Measurements from ENCODE around the gene HELLS.

DNA sequence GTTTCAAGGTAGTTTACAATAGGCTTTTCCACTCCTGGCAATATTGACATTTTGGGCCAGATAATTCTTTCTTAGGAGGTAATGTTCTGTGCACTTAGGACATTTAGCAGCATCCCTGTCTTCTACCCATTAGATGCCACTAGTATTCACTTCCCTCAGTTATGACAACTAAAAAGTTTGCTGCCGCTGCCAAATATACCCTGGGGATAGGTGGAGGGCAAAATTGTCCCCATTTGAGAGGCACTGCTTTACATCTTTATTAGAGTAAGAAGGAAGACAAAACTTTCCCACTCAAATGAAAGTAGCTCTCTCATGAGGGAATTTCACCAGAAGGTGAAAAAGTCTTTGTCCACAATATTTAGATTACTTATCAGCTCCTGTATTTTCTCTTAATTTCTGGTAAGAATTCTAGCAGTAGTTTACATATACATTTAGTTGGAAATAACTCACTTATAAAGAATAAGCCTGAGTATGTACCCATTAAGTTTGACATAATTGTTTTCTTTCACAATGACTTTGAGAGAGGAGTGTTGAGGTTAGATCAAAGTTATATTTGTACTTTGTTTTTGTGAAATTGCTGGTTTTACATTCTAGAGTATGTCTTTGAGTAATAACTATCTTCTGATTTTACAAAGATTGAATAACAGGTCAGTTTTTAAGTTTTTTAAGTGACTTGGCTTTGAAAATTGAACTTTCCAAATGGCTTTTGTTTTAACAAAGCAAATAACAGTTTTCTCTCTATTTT is 46.0 kb downstream of the HELLS start:
- TF ChIP-seq, protein P1, sequence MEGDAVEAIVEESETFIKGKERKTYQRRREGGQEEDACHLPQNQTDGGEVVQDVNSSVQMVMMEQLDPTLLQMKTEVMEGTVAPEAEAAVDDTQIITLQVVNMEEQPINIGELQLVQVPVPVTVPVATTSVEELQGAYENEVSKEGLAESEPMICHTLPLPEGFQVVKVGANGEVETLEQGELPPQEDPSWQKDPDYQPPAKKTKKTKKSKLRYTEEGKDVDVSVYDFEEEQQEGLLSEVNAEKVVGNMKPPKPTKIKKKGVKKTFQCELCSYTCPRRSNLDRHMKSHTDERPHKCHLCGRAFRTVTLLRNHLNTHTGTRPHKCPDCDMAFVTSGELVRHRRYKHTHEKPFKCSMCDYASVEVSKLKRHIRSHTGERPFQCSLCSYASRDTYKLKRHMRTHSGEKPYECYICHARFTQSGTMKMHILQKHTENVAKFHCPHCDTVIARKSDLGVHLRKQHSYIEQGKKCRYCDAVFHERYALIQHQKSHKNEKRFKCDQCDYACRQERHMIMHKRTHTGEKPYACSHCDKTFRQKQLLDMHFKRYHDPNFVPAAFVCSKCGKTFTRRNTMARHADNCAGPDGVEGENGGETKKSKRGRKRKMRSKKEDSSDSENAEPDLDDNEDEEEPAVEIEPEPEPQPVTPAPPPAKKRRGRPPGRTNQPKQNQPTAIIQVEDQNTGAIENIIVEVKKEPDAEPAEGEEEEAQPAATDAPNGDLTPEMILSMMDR (IDR thresholded peaks at IDR 0.05) = no peak
- no peak for TF ChIP-seq POLR2A (IDR thresholded peaks at IDR 0.05)
